DMS114 treated with DMSO at 0.1 percent for 48 hours (cell line): ENCODE measurements around the gene PJVK.
A peak's percentile ranks its signal among the peaks of the same experiment; 100 is the strongest.

Source experiments
- DNase-seq: peaks from one replicate; lab custom pipeline; 2025; ENCODE audit not compliant: unreplicated experiment; lab: John Stamatoyannopoulos, UW

PJVK gene

DNA sequence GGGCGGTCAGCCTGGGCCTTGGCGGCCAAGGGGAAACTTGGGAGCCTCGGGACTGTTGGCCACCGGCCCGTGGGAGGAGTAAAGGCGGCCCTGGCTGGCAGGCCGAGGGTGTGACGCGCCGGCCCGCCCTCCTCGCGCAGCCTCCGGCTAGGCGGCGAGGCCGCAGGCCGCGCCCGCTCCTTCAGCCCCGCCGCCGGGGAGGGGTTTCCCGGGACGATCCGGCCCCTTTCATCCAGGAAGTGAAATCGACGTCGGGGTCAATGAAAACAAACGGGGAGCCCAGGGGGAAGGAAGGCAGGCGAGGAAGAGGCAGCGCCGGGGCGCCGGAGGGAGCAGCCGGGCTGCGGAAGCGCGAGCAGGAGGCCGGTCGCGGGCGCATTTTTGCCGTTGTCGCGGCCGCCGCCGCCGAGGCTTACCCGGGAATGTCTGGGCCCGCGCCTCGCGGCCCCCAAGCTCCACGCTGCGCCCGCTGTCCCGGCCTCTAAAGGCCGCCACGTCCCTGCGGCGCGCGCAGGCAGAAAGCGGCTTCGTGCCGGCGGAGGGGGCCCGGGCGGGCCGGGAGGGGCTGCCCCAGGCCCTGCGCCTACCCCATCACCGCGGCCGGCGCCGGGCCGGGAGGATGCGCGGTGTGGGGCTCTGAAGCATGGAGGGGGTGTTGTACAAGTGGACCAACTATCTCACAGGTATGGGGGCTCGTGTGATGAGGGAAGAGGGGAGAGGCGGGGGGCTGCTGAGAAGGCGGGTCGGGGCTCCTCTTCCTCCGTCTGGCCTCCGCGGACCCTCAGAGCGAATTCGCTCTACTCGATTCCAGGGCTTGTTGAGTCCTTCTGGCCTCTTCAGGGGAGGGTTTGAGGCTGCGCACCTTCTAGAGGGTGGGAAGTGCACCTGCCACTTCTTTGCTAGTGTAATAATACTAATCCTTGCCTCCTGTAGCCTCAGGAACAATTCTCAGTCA is 29.3 kb downstream of the PJVK start, which contains the start of gene PLEKHA3:
TSS of gene PLEKHA3 (plus strand) at position 231 of the 955 bp plus-strand sequence. CDS start at position 644, 413 bp downstream.
- peak; percentile 65 for DNase-seq

- DNase-seq: no peak
Observed at GRCh38 chr2:178482437-178482836, 31.3 kb downstream of the PJVK start.

DNA sequence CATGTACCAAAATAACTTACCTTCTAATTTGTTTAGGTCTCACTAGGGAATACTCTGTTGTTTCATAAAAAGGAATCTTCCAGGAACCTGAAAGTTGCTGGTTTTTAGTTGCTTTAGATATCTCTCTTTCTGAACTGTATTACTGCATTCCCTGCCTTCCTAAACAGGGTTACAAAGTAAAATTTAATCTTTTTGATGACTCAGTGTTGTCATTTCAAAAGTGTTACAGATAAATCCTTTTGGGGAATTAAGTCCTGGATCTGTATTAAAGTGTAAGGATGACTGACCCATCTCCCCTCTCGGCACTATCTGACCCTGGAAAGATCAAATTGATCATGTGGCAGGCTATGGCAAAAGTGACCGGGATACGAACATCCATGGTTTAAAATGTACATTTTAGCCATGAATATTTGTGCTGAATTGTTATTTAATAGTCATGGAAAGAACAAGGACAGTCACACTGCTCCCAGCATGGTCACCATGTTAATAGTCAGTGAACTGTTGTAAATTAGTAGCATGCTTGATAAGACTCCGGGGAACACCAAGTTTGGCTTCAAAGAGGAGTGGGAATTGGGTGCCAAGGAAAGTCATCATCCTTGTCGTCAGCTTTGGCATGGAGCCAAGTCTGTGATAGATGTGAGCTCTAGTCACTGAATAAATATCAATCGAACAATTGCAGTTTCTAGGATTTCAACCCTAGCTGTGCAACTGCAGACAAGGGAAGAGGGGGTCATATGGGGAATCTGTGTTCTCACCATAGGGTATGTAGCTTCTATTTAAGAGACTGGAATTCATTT is 33.3 kb downstream of the PJVK start:
- no peak for DNase-seq

DNA sequence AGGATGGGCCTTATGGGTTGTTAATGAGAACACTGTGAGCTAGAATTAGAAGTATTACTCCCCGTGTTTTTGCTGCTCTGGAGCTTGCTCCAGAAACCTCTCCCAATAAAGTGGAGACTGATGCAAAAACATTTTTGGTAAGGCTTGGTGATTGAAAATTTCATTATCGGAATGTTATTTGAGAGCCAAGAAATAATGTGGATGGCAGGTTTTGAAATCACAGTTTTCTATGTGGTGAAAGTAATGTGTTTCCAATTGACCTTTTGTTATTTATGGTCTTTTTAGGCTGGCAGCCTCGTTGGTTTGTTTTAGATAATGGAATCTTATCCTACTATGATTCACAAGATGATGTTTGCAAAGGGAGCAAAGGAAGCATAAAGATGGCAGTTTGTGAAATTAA is 34.2 kb downstream of the PJVK start:
- no peak for DNase-seq

DNA sequence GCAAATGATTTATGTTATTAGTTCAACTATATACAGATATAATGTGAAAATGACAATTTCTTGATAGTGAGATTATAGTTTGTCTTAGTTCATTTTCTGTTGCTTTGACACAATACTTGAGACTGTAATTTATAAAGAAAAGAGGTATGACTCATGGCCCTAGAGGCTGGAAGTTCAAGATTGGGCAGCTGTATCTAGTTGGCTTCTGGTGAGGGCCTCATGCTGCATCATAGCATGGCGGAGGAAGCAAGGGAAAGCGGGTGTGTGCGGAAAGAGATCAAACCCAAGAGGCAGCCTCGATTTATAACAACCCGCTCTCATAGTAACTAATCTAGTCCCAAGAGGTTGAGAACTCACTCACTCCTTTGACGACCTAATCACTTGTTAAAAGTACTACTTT is 40.4 kb downstream of the PJVK start:
- no peak for DNase-seq

DNA sequence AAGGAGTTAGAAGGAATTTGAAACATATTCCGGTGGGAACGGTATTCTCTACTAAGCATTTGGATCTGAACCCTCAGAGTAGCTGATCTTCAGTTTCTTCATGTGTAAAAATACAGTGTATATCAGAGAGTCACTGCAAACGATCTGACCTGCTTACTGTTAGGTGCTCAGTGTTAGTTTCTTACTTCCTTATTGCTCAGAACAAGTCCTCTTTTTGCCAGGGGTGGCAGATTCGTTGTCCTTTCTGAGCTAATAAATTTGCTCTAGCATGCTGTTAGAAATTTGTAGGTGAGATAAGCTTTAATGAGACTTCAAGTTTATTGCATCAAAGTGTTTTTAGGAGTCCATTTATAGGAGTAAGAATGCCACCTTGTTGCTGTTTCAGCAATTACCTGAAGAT is 44.9 kb downstream of the PJVK start:
- no peak for DNase-seq

- DNase-seq: no peak
Observed at GRCh38 chr2:178498137-178498536, 47.0 kb downstream of the PJVK start.

GRCh38 chr2:178499640-178500039 is 48.5 kb downstream of the PJVK start:
- no peak for DNase-seq

DNA sequence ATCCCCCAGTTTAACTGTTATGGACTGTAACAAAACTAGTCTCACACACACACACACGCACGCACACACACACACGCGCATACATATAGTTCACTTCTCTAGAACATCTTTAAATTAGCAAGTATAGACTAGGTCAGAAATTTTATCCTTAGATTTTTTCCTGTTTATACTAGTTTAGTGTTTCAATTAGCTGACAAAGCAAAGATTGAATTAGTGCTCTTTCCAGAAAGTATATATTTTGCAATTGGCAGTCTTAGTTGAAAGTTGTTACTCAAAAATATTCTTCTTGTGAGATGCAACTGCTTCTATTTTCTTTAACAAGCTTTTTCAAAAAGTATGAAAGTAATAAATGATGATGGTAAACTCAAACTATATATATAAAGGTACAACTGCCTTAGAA is 51.6 kb downstream of the PJVK start:
- DNase-seq: no peak

- DNase-seq: no peak
Observed at GRCh38 chr2:178506101-178506500, 54.9 kb downstream of the PJVK start.

- DNase-seq: no peak
Observed at GRCh38 chr2:178506524-178506923, 55.3 kb downstream of the PJVK start.

- DNase-seq: no peak
Observed at GRCh38 chr2:178506949-178507348, 55.8 kb downstream of the PJVK start.

DNA sequence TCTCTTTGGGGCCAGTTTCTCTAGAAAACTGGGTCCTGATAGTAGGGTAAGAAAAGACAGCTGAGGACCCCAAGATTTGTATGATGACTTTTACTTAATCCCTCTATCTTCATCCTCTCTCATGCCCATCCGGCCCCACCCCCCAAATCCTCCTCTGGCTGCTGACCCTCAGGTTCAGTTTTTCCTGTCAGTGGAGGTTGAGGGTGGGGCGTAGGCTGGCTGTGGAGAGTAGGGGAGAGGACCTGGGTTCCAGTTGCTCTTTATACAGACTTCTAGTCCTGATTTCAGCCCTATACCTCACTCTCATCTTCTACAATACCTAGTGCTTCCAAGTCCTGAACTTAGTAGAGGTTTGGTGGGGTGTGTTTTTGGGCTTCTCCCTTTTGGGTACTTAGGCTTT is 57.5 kb downstream of the PJVK start:
- DNase-seq: no peak

DNA sequence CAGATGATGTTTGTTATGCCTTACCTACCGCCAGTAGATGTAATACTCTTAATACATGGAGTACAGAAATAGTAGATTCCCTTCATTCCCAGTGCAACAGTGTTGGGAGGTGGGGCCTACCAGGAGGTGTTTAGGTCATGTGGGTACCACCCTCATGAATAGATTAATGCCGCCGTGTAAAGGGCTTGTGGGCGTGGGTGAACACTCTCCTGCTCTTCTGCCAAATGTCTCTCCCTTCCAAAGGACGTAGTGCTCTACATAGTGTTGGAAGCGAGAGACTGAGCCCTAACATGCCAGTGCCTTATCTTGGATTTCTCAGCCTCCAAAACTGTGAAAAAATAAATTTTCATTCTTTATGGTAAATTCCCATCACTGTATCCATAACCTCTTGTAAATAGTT is 59.2 kb downstream of the PJVK start:
- DNase-seq: no peak
